ENCODE measurements around the gene PIK3R1.

DNA sequence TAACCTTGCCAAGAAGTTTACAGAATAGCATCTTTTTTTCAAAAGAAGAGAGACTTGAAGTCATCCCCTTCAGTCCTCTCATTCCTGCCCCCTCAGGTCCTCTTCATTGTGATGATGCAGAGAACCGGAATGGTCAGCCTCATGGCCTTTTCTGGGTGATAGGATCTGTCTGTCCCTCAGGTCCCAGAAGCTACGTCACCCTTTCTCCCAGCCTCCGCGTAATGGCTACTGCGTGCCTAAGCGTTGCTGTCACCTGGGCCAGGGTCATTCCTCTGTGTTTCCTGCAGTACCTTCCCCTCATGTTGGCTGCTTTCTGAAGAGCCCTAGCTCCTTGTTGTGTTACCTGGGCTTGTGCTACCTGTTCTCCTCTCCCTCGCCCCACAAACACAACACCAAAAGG lies 4.7 kb downstream of the PIK3R1 start:
- TF ChIP-seq, protein P1, sequence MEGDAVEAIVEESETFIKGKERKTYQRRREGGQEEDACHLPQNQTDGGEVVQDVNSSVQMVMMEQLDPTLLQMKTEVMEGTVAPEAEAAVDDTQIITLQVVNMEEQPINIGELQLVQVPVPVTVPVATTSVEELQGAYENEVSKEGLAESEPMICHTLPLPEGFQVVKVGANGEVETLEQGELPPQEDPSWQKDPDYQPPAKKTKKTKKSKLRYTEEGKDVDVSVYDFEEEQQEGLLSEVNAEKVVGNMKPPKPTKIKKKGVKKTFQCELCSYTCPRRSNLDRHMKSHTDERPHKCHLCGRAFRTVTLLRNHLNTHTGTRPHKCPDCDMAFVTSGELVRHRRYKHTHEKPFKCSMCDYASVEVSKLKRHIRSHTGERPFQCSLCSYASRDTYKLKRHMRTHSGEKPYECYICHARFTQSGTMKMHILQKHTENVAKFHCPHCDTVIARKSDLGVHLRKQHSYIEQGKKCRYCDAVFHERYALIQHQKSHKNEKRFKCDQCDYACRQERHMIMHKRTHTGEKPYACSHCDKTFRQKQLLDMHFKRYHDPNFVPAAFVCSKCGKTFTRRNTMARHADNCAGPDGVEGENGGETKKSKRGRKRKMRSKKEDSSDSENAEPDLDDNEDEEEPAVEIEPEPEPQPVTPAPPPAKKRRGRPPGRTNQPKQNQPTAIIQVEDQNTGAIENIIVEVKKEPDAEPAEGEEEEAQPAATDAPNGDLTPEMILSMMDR (IDR thresholded peaks at IDR 0.05): no peak
- no peak for TF ChIP-seq POLR2A (IDR thresholded peaks at IDR 0.05)

Measured in prostate gland (tissue), 2 donors.